ENCODE results near the gene MTCH2.

MTCH2 gene

DNA sequence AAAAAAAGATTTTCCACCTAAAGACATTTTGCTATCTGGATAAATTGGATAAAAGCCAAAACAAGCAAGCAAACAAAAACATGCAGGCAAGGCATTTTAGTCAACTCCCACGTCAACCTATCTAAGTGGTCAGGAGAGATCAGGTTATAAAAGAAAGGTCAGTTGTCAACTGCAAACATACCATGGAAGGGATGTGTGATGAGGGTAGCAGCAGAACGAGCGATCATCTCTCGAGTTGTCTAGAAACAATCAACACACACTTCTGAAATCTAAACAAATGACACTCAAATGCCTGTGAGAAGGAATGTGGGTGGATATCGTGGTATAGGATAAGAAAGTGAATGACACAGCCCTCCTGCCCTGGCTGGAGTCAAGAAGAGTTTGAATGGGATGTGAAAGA lies 10.9 kb downstream of the MTCH2 start:
- no peak for DNase-seq

DNA sequence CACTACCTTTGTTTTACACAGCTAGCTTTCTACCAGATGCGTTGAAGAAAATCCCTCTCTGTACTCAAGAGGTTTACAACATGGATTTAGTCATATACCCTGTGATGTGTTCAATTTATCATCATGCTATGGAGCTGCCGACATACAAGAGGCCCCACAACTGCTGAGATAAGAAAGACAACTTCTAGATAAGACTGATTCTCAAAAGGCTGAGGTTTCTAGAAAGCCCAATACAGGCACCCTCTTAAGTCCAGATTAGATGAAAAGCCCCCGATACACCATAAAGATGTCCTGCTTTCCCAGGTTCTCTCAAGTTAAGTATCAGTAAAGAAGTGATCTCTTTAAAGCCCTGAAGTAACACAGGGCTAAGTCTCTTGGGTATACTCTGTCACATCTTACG lies 14.3 kb downstream of the MTCH2 start:
- DNase-seq = no peak

DNA sequence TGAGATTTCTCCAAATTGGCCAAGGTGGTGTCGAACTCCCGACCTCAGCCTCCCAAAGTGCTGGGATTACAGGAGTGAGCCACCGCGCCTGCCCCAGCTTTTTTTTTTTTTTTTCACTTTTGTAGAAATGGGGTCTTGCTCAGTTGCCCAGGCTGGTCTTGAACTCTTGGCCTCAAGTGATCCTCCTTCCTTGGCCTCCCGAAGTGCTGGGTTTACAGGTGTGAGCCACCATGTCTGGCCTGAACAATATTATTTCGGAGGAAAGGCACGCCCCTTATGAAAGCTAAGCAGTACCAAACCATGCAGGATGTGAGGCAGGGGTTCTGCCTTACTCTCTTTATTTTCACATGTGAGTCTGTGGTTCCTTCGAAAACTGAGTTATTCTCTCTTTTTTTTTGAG lies 16.1 kb downstream of the MTCH2 start:
- DNase-seq = no peak

DNA sequence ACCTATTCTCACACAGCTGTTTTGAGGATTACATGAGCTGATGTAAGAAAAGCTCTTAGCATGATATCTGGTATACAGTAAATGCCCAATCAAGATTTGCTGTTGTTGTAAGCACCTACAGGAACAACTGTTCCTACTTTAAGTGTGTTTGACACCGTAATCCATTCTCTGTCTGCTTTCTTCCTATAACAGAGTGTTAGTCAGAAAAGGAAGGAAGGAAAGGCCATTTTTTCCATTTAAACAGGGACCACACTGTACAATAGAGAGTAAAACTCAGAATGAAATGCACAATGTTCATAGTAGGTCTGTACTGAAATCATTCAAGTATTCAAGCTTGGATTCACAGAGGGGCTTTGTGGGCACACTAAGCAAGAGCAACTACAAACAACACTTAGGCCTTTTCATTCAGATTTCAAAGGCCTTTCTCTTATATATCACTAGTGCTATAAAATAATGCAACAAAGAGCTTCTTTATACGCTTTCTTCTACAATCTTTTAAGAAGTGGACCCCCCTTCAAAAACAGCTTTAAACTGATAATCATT lies 21.5 kb downstream of the MTCH2 start:
- DNase-seq = no peak

DNA sequence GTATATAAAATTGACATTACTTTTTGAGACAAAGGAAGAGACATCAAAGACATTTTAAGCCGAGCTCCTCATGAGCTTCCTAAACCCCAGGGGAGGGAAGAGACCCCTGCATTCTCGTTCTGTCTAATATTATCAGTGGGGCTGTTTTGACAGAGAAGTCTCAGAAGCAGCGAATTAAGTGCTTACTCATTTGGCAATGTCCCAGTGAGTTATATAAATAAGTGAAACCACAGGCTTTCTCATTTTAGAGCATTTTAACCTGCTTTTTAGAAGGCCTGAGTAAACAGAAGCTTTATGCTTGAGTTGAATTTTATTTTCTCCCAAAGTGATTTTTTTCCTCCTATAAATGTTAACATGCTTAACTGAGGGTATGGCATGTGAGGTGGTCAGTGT lies 24.9 kb downstream of the MTCH2 start:
- DNase-seq = no peak

DNA sequence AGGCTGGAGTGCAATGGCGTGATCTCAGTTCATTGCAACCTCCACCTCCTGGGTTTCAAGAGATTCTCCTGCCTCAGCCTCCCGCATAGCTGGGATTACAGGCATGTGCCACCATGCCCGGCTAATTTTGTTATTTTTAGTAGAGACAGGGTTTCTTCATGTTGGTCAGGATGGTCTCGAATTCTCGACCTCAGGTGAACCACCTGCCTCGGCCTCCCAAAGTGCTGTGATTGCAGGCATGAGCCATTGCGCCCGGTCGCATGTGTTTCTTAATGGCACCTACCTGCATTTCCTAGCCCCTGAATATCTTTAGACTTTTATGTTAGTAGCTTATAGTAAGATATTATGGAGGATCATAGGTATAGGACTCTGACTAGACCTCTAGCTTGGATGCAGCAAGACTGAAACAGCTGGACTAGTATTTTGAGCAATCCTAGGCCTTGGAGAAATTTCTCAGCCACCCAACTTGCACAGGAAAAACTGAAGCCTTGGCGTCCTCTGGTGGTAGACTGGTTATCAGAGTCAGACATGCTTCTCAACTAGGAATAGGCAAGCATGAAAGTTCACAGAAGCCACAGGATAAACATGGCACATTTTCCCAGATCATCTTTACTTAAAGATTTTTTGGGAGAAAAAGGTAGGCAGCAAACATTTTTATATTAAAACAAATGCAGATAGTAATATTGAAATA lies 25.5 kb downstream of the MTCH2 start:
- no peak for DNase-seq

DNA sequence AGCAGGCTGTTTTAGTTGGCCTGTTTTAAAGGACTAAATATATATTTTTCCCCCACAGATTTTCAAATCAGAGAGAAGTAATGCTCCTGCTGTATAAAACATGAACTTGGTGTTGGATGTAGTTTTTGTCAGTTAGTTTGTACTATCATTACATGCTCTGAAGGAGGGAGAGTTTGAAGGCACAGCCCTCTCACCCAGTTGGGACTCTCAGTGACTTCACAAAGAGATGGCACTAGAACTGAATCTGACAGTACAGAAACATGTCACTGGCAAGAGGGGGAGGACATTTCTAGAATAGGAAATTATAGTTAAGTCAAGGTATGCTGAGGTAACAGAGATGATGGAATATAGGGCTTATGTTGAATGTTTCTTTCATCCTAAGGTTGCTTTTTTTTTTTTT lies 27.1 kb downstream of the MTCH2 start:
- DNase-seq = no peak

DNA sequence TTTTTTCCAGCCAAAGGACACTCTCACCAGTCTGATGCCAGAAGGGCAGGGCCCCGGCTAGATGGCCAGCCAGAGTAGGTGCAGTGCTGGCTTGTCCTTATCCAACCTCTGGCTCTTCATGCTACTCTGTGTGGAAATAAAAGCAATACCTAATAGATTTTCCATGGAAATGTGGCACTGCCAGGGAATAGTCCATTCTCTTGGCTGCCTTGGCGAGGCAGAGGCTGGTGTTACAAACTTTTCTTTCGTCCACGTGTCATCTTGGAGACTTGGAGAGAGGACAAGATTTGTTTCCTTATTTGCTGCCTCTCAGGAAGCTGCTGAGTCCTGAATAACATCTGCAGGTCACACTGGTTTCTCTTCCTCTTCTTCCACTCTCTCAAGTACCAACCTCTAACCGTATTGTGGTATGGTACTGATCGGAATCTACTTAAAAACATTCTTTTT lies 31.0 kb downstream of the MTCH2 start:
- DNase-seq = no peak

DNA sequence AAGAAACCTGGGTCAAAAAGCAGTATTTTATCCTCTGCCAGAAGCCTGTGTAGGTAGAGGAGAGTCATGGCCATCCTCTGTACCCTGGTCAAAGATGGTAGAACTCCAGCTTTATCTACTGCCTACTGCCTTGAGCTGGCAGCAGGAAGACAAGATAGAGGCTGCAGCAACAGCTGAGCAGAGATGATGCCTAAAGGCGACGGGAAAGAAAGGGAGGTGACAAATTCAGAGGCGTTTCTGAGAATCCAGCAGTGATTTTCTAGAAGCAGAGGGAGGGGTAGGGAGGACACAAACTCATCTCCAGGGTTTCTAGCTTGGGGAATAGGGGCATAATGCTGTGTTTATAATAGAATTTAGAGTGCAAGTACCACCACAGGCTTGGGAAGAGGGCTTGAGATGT lies 32.7 kb downstream of the MTCH2 start:
- no peak for DNase-seq

DNA sequence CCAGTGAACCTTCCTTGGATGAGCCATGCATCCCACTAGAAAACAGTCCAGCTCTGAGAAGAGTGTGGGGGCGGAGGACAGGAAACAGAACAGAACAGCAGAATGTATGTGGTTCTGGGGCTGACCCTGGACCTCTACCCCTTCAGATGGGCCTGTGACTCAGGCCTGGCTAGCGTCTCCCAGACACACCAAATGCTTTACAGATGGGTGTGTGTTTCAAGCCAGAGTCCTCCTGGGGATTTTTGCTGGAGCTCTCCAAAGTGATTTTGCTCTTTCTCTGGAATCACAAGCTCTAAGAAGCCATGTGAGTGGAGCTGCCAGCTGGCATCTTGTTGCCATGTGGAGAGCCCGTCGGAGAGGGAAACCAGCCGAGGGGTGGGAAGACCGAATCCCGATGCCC lies 35.0 kb downstream of the MTCH2 start:
- DNase-seq = no peak

DNA sequence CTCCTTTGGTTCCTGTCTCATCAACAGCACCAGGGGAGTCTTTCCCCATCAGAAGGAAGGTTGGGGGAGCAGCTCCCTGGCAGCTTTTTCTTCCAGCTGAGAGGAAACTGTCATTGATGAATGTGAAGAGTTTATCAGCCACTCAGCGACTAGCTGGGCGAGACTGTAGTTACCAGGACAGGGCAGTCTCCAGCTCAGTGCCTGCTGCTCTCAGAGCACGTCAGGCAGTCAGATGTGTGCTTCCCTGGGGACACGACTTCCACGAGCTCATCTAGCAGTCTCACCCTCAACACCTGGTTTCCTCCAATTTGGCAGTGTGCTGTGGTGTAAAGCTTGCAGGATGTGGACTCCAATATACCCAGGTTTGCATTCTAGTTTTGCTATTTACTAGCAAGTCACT lies 35.6 kb downstream of the MTCH2 start:
- DNase-seq = no peak

DNA sequence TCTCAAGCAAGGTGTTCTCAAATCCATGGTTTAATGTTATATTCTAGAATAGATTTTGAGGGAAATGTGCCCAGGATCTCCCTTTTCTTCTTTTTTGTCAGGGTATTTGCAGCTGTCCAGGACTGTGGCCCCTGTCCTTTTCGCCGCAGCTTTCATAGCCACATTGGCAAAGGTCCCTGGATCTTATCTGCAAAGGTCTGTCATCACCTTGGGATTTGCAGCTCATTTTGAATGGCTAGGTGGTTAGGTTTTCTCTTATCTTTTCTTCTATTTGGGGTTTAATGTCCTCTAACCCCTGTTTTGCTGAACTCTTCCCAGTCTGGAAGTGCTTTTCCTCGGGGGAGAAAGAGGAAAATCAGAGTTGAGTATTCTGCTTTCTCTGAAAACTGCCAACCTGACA lies 36.4 kb downstream of the MTCH2 start:
- DNase-seq = no peak

DNA sequence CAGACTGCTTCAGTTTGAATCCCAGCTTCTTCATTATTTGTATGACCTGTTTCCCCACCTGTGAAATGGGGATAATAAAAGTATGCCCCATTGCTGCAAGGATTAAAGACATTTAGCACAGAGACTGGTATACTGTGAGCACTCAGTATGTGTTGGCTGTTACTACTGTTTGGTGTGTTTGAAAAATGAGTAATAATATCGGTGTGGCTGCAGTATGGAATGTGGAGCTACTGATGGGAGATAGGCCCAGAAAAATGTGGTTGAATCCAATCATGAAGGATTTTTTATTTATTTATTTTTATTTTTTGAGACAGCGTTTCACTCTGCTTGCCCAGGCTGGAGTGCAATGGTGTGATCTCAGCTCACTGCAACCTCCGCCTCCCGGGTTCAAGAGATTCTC lies 39.1 kb downstream of the MTCH2 start:
- no peak for DNase-seq

DNA sequence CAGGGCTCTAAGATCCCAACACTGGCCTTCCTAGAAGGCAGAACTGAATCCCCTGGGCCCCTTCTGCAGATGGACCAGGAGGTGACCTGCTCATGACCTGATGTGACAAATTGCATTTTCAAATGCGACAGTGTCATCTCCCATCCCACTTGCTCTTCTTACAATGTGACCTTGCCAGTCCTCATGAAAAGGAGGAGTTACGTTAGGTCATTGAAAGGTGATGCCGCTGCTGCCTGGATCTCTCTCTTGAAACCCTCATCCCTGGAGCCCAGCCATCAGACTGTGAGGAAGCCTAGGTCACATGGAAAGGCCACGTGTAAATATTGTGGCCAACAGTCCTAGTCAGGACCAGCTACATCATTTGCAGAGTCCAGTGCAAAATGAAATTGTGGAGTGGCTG lies 42.5 kb downstream of the MTCH2 start:
- no peak for DNase-seq

DNA sequence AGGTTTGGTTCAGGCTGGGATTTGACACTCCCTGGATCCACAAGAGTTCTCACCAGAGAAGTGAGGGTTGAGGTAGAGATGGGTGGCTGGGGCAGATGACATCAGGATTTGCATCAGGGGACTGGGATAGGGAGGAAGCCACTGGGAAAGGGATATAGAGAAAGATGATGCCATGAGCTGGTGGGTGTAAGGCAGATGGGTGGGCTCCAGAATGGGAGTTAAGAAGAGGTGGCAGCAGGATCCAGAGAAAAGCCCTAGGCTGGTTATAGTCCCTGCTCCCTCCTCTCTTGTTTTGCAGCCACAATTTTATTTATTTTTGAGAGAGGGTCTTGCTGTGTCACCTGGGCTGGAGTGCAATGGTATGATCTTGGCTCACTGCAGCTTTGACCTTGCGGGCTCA lies 46.4 kb downstream of the MTCH2 start:
- no peak for DNase-seq

DNA sequence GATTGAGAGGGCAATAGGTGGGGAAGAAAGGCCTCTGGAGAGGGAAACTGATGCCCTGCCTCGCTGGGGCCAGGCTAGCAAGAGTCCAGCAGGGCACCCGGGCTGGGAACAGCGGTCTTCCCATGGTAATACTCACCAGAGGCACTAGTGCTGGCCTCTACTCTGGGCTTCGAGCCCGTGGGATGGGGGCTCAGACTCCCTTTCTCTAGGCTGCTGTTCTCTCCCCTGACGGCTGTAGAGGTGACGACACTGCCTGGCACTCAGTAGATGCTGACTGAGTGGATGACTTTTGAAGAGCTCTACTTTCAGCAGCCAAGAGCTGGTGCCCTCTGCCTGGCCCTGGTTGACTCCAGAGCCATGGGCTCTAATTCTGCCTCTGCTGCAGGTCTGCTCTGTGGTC lies 47.3 kb downstream of the MTCH2 start:
- DNase-seq = no peak

DNA sequence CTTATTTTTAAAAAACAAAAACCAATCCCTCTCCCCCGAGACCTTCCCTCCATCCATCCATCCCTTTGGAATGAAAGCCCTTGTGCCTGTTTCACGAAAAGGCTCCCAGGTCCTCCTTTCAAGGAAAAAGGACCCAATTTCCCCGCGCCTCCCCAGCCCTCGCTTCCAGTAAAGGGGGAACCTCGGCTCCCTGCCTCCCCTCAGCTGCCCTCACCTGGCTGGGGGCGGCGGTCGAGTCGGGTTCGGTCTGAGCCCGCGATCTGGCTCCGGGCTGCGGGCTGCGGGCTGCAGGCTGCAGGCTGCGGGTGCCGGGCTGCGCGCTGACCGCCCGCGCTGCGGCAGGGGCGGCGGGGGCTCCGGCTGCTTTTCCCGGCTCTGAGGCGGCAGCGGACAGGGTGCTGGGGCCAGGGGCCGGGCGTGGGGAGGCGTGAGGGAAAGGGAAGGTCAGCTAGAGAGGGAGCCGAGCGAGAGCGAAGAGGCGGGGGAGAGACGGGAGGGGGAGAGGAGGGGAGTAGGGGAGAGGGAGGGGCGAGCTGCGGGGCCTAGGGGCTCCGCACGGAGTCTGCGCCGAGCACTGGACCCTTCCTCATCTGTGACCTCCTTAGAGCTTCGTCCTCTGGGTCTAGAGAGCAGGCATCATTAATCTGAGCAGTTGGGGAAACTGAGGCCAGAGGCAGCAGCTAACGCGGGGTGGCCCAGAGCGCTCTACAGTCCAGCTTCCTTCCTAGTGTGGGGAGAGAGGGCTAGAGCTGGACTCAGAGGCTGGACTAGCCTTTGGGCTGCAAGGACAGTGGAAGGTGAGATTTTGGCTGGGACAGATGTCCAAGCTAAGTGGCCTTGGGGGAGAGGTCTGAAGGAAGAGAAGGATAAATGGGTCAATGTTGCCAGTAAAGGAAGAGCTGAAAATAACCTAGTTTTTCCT lies 48.2 kb downstream of the MTCH2 start, which contains the start of gene C1QTNF4:
Gene C1QTNF4, minus strand, starts transcription at position 478 of the 922 bp plus-strand sequence. CDS start 3,601 bp downstream, outside the sequence.
- no peak for DNase-seq

DNA sequence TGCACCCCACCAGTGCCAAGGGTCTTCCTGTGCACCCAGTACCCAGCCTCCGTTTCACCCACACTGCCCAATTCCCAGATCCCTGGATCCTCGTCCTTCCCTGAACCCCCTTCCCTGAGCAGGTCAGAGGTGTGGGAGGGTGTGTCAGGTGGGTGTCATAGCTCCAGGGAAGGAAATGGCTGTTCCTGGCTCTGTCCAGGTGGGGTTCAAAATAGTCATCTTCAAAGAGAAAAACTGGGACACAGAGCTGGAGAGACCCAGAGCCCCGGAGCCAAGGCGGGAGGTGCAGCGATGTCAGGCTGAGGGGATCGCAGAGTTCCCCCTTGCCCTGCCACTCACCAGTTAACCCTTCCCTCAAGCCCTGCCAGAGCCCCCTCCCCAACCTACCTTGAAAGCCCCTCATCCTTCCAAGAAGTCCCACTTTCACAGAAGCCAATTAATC lies 48.8 kb downstream of the MTCH2 start:
- no peak for DNase-seq

DNA sequence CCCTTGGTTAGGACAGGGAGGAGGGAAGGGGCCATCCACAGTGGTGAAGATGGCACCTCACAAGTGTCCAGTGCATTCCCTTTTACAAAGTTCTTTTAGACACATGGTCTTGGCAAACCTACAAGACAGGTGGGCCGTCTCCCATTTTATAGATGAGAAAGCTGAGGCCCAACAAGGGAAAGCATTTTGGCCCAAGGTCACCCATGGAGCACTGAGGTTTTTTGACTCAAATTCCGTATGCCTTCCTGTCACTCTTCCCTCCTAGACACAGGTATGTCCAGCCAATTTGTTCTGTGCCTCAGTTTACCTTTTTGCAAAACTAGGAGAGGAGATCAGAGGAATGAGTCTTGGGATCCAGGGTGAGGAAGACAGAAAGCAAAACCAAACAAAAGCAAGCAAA lies 49.4 kb downstream of the MTCH2 start:
- DNase-seq = no peak

DNA sequence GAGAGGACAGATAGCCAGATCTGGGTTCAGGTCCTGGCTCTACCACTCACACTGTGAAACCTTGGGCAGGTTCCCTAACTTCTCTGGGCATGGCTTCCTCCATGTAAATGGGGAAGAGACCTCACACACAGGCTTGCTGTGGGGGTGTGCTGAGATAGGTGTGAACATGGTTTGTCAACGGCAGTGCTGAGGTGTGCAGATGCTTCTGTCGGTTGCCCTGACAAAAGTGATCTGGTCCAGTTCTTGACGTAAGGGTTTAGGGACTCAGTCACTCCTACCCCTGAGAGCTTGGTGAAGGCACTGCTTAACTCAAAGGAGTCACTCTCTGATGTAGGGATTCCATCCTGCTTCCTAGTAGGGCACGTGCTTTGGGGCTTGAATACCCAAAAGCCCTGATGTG lies 50.1 kb downstream of the MTCH2 start:
- DNase-seq = no peak

DNA sequence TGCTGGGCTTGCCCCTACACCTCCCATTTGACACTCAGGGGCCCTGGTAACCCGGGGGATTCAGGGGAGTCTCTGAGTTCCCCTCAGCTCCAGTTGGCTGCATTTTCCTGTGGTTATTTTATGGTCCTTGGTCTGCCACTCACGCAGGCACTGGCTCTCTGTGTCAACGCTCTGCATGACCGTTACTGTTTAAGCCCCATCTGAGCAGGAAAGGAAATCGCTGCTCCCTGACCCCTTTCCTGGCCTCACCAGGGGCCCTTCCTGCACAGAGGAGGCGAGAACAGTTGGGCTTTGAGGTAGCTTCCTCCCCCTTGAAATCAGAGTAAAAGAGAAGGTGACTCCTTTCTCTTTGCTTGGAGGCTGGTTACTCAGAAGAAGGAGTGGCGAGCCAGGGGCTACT lies 50.6 kb downstream of the MTCH2 start:
- no peak for DNase-seq

DNA sequence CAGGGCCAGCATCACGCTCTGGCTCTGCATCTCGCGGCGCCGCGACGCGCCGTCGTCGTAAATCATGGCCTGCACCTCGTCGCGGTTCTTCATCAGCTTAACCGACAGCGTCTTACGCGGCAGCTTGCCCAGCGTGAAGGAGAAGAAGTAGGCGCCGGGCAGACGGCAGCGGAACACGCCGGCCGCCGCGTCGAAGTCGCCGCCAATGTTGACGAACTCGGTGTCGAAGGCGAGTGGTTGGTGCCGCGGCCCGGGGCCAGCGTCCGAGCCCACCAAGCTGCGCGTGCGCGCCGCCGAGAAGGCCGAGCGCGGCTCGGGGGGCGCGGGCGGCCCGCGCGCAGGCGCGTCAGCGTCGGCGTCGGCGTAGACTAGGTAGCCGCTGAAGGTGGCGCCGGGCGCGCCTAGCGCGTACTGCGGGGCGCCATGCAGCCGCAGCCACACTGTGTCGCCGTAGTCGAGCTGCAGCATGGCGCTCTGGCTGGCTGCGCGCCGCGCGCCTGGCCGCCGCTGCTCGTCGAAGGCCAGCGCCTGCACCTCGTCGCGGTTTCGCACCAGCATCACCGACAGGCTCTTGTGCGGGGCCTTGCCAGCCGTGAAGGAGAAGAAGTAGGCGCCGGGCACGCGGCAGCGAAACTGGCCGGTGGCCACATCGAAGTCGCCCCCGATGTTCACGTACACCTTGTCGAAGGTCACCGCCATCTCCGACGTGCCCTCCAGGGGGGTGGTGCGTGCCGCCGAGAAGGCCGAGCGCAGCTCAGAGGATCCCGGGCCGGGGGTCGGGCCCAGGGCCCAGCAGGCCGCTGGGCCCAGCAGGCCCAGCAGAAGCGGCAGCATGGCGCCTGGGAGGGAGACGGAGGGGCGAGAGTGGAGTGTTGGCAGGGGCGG lies 52.1 kb downstream of the MTCH2 start:
- no peak for DNase-seq

DNA sequence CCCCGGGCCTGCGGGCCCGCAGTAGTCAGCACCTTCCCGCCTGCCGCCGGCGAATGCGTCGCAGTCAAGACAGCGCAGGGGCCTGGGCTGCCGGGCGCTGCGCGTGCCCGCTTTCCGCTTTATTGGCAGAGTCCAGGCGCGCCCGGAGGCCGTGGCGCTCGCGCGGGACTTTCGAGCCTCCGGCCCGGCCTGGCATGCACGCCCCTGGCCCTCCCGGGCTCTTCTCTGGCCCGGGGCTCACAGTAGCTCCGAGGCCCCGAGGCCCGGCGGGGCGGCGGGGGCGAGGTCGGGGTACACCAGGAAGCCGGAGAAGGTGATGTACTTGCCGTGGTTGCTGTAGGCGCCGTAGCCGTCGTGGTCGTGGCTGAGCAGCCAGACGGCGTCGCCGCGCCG lies 52.8 kb downstream of the MTCH2 start:
- DNase-seq = no peak

All from CD4-positive, alpha-beta T cell treated with Interleukin-15 for 1 hour (primary cell).